Measurements from ENCODE around the gene ATAD3B.
"Not testable (repeated sequence)": the region's sequence is repeated elsewhere in the genome, so short reads cannot be mapped to it uniquely, and the experiment has no call there.

- TF ChIP-seq POLR2A, CTCF (IDR thresholded peaks at IDR 0.05): not testable (repeated sequence)
Measured at GRCh38 chr1:1452365-1452739, 19.2 kb upstream of the ATAD3B start.

Data from right lobe of liver (tissue), 4 donors.